Breast epithelium (tissue), 4 donors: Measurements from ENCODE around the gene LRRFIP1. TPM values are rescaled to one million over a fixed set of nuclear protein-coding genes. Genes with fewer than 3 reads are reported as not detected.
A peak's percentile ranks its signal among the peaks of the same experiment; 100 is the strongest.

Experiments used
- DNase-seq, 2 donors: peaks; one replicate each; pipeline ENCODE4 v3.0.0-alpha.2; 2019; ENCODE audit warnings: low spot score in 2 of 2
- H3K27ac ChIP-seq, 2 donors: fragments of 200-600 bp; sonication (generic) in 1 of 2; one replicate each; pipeline ENCODE4 v1.5.1; 2016 to 2019; ENCODE audit warnings: mild to moderate bottlenecking in 1 of 2
- H3K27me3 ChIP-seq, 2 donors: fragments of 200-600 bp; sonication (generic) in 1 of 2; one replicate each; pipeline versions ENCODE4 v1.5.1 to v1.6.0; 2017 to 2019; ENCODE audit warnings: control low read depth in 1 of 2, mild to moderate bottlenecking in 1 of 2
- H3K36me3 ChIP-seq: fragments of 200-600 bp; one replicate; pipeline ENCODE4 v1.5.1; 2019
- H3K4me1 ChIP-seq, 2 donors: fragments of 200-600 bp; sonication (generic); one replicate each; pipeline ENCODE4 v1.5.1; 2016 to 2019; ENCODE audit warnings: control low read depth in 1 of 2
- H3K4me3 ChIP-seq, 3 donors: fragments of 200-600 bp; sonication (generic); 1 replicate in 2 of 3; 2 replicates in 1 of 3; pipeline ENCODE4 v1.5.1; 2016 to 2019; ENCODE audit warnings: mild to moderate bottlenecking in 3 of 3, moderate library complexity in 2 of 3
- H3K9me3 ChIP-seq, 2 donors: fragments of 200-600 bp; sonication (generic) in 1 of 2; one replicate each; pipeline ENCODE4 v1.5.1; 2016 to 2019; ENCODE audit warnings: control low read depth in 1 of 2
- POLR2A ChIP-seq: fragments of 450-650 bp; IDR thresholded peaks from one replicate; pipeline ENCODE4 v1.6.1; 2016; ENCODE audit warnings: antibody characterized with exemption, mild to moderate bottlenecking, moderate library complexity
- POLR2AphosphoS5 ChIP-seq, 3 donors: sonication (generic); formaldehyde crosslinking; IDR thresholded peaks; one replicate each; pipeline ENCODE4 v1.6.1; 2017; ENCODE audit warnings: antibody characterized with exemption in 3 of 3
- intact Hi-C: fragments of 100-400 bp; cut with DNase I; formaldehyde crosslinking; loops from one replicate; pipeline ENCODE4 v1.15.1; 2023; ENCODE audit warnings: low total_unique reads
- total RNA-seq, 3 donors: library from RNA; depleted of rRNA; stranded (reverse); fragments of >200 nt; gene quantifications; one replicate each; pipeline ENCODE4 v1.1.0, GENCODE V29; 2016
- TF ChIP-seq, protein P1 (sequence below), 3 donors: fragments of 450-650 bp; IDR thresholded peaks; one replicate each; pipeline ENCODE4 v1.5.1; 2016 to 2017; ENCODE audit warnings: antibody characterized with exemption in 3 of 3, mild to moderate bottlenecking in 3 of 3, moderate library complexity in 3 of 3

The LRRFIP1 gene
- total RNA-seq, 3 donors from 2014 or later, result 82.6 to 136 (median 130) TPM

GRCh38 chr2:237598468-237599208 is 28.7 kb upstream of the LRRFIP1 start:
- Histone ChIP-seq H3K36me3 (no peaks in the 10 kb centered on the region), H3K27ac (no peak overlapping the region), H3K27me3 (no peaks in the 10 kb centered on the region), H3K4me1 (peaks cover 0 to 8% of the 10 kb centered on the region in 2 donors), H3K4me3 (no peak overlapping the region), H3K9me3 (no peaks in the 10 kb centered on the region)
- TF ChIP-seq, protein P1, sequence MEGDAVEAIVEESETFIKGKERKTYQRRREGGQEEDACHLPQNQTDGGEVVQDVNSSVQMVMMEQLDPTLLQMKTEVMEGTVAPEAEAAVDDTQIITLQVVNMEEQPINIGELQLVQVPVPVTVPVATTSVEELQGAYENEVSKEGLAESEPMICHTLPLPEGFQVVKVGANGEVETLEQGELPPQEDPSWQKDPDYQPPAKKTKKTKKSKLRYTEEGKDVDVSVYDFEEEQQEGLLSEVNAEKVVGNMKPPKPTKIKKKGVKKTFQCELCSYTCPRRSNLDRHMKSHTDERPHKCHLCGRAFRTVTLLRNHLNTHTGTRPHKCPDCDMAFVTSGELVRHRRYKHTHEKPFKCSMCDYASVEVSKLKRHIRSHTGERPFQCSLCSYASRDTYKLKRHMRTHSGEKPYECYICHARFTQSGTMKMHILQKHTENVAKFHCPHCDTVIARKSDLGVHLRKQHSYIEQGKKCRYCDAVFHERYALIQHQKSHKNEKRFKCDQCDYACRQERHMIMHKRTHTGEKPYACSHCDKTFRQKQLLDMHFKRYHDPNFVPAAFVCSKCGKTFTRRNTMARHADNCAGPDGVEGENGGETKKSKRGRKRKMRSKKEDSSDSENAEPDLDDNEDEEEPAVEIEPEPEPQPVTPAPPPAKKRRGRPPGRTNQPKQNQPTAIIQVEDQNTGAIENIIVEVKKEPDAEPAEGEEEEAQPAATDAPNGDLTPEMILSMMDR (IDR thresholded peaks at IDR 0.05), result no peak
- no peak for TF ChIP-seq POLR2AphosphoS5 (IDR thresholded peaks at IDR 0.05)
- TF ChIP-seq POLR2A, result no peak
- intact Hi-C loops, result no loop called here
- DNase-seq, result no peak

- intact Hi-C loops, result no loop called here
- Histone ChIP-seq H3K27me3 (no peaks in the 10 kb centered on the region), H3K4me3 (peak overlapping the region; percentile 15 to 55 (median 27)), H3K9me3 (no peaks in the 10 kb centered on the region), H3K4me1 (peaks cover 0 to 7% of the 10 kb centered on the region in 2 donors), H3K36me3 (no peaks in the 10 kb centered on the region), H3K27ac (peak overlapping the region; percentile 29 to 90)
- no peak for TF ChIP-seq POLR2AphosphoS5 (IDR thresholded peaks at IDR 0.05)
- TF ChIP-seq, protein P1 (IDR thresholded peaks at IDR 0.05), result no peak
- no peak for TF ChIP-seq POLR2A
- no peak for DNase-seq
These were observed 27.8 kb upstream of the LRRFIP1 start for GRCh38 chr2:237599465-237600110.

DNA sequence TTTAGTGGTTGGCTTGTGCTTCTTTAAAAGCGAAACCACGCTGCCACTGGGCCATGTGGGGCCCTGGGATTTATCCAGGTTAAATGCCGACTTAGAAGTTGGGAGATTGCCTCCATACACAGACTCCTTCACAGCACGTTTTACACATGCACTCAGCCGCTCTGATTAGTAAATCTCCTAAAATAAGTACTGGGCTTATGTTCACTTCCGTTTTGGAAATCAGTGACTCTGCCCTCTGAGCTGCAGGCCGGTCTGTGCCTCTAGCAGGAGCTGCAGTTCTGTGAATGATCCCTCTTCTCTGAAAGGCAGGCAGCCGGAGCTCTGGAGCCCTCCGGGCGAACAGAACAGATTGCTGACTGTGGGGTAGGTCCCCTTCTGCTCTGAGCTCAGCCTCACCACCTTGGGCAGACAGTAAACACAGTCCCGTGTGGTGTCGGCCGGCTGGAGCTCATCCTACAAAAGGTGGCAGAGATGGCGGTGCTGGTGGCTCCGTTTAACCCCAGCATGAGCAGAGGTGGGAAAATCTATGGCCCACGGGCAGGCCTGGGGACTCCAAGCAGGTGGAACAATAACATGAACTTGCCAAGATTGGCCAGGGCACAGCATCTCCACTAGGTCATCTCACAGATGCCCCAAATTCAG is 27.1 kb upstream of the LRRFIP1 start:
- TF ChIP-seq POLR2AphosphoS5 (IDR thresholded peaks at IDR 0.05), result no peak
- no peak for TF ChIP-seq POLR2A
- TF ChIP-seq, protein P1 (IDR thresholded peaks at IDR 0.05), result no peak
- no peaks in the 10 kb centered on the region for H3K36me3 ChIP-seq
- H3K27me3 ChIP-seq, result no peaks in the 10 kb centered on the region
- peak overlapping the region; percentile 29 to 90 for H3K27ac ChIP-seq
- no peaks in the 10 kb centered on the region for H3K4me1 ChIP-seq
- peak overlapping the region; percentile 15 to 55 (median 27) for H3K4me3 ChIP-seq
- H3K9me3 ChIP-seq, result no peaks in the 10 kb centered on the region
- no peak for DNase-seq
- intact Hi-C loops, result no loop called here

- H3K27me3 ChIP-seq, result no peaks in the 10 kb centered on the region
- no peaks in the 10 kb centered on the region for H3K4me1 ChIP-seq
- TF ChIP-seq POLR2A (no peak), POLR2AphosphoS5 (IDR thresholded peaks at IDR 0.05) (no peak)
- TF ChIP-seq, protein P1 (IDR thresholded peaks at IDR 0.05), result no peak
- no peaks in the 10 kb centered on the region for H3K9me3 ChIP-seq
- H3K4me3 ChIP-seq, result no peak overlapping the region
- H3K27ac ChIP-seq, result peak overlapping the region in 1 of 2 donors; percentile 90
- no peaks in the 10 kb centered on the region for H3K36me3 ChIP-seq
- no peak for DNase-seq
- intact Hi-C loops, result no loop called here
These were observed 25.8 kb upstream of the LRRFIP1 start for GRCh38 chr2:237601453-237602116.
